ENCODE results near the gene COX6A1.

The COX6A1 gene

GRCh38 chr12:120490325-120490724 is 52.4 kb downstream of the COX6A1 start:
- Histone ChIP-seq H3K4me3 (ENCODE audit: low read depth, low read length) (no peak overlapping the region), H3K27me3 (ENCODE audit: control insufficient read depth, insufficient read depth, low read length) (no peaks in the 10 kb centered on the region)

More at GRCh38 chr12:120490325-120490724, 52.4 kb downstream of the COX6A1 start:
- no peak overlapping the region for H2AFZ ChIP-seq
- no peaks in the 10 kb centered on the region for H3K9me3 ChIP-seq (ENCODE audit: control insufficient read depth, low read length)
- H3K36me3 ChIP-seq (ENCODE audit: control insufficient read depth, insufficient read depth, low read length), result no peaks in the 10 kb centered on the region
- no peaks in the 10 kb centered on the region for H3K4me1 ChIP-seq
- no peaks in the 10 kb centered on the region for H3K79me2 ChIP-seq
- H3K9ac ChIP-seq, result no peak overlapping the region
- H3K27ac ChIP-seq, result no peak overlapping the region
- no peak overlapping the region for H3K4me2 ChIP-seq (ENCODE audit: low read length)
- no peak for TF ChIP-seq CTCF (IDR thresholded peaks at IDR 0.05)

Measured in parathyroid adenoma (tissue), 2 donors.